Neuron (in vitro differentiated cells): ENCODE results near the gene TNRC18.

Experiments used
- H2AFZ ChIP-seq: one replicate; pipeline ENCODE4 v1.6.1; 2013; ENCODE audit warnings: low read depth, mild to moderate bottlenecking, inconsistent platforms, low read length, moderate library complexity
- H3K27me3 ChIP-seq: one replicate; pipeline ENCODE4 v1.6.1; 2013; ENCODE audit warnings: low read length; ENCODE audit not compliant: insufficient read depth
- H3K36me3 ChIP-seq: one replicate; pipeline ENCODE4 v1.6.1; 2013; ENCODE audit warnings: low read length; ENCODE audit not compliant: insufficient read depth
- H3K4me1 ChIP-seq: one replicate; pipeline ENCODE4 v1.6.1; 2013; ENCODE audit warnings: low read length; ENCODE audit not compliant: insufficient read depth
- H3K4me3 ChIP-seq: 2 replicates; pipeline ENCODE4 v1.5.1; 2013; ENCODE audit warnings: mild to moderate bottlenecking, low read length, moderate library complexity
- H3K9me3 ChIP-seq: one replicate; pipeline ENCODE4 v1.6.1; 2013; ENCODE audit warnings: low read length

Gene TNRC18

DNA sequence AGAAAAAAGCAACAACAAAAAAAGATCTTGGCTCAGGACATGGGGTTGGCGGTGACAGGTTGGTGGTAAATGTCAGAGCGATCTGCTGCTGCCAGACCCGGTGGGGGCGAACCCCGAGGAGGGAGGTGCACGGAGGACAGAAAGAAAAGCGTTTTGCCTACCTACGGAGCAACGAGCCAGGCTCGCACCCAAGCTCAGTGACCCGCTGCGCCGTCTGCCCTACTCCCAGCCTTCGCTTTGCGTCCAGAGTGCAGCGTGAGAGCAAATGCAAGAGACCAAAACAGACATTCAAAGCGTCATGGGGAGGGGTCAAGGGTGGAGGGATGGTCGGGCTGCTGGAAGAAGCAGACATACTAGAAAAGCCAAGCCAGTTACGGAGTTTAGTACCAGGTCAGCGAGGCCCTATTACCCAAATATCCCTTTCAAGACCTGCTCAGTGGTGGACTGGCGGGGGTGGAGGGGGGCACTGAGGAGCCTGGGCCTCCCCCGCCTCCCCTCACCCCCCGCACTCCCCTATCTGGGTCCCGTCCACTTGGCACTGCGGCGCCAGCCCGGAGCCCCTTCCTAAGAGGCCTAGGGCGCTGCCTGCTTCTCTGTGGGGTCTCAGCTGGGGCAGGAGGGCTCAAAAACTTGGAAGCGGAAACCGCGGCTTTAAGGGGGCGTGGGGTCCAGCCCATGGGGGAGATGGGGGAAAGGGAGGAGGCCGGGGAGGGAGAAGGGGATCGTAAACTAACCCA is 74.0 kb downstream of the TNRC18 start:
- peaks cover 66% of the 10 kb centered on the region for H3K36me3 ChIP-seq
- H3K4me3 ChIP-seq = no peak overlapping the region
- H3K4me1 ChIP-seq = no peaks in the 10 kb centered on the region

DNA sequence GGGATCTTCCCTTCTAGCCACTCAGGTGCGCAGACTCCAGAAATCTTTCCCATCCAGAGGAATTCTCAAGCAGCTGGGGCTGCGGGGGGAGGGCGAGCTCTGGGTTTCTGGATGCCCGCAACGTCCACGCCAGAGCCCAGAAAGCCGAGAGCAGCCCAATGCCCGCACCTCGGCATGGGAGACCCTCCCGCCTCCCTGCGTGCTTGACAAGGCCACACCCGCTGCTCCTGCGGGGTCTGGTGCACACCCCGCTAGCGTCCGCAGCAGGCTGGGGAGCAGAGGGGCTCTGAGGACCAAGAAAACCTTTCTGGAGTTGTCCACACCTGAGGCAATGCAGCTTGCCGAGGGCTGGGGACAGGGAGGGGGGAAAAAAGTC is 74.6 kb downstream of the TNRC18 start:
- Histone ChIP-seq H3K36me3 (peaks cover 67% of the 10 kb centered on the region), H3K4me1 (no peaks in the 10 kb centered on the region), H3K4me3 (no peak overlapping the region)

More for the DNA sequence above, 74.0 kb downstream of the TNRC18 start:
- no peaks in the 10 kb centered on the region for H3K27me3 ChIP-seq
- H3K9me3 ChIP-seq = peaks cover 9% of the 10 kb centered on the region
- no peak overlapping the region for H2AFZ ChIP-seq

DNA sequence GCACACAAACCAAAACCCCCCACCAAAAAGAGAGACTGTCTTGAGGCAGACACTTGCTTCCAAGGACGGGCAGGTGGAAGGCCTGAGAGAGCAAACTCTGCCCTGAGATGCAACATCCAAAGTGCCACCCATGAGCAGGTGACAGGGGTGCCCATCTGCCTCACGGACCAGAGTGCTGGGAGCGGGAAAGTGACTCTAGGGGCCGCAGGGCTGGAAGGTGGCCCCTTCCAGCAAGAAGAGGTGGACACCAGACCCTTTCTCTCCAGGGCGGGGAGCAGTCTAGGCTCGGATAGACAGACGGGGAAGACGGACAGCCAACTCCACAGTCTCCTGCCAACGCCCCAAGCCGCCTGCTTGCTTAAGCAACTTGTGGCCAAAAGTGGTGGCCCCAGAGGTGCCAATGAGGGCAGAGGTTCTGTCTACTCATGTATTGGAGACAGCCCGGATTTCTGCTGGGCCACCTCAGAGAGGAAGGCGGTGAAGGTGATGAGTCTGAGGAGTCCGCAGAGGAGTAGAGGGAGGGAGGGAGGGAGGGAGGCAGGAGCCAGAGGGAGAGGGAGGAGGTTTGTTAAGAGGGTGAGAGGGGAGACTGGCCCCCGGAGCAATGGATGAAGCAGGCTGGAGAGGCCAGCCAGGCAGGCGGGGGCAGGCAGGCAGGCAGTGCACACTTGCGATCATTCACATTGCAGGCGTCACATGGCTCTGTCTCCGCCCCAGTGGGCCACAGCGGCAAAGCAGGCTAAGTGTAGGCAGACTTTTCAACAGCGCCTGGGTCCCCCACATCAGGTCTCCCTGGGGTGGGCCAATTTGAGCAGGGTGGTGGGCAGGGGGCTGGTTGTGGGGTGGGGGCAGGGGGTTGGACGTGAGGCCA is 75.3 kb downstream of the TNRC18 start:
- no peaks in the 10 kb centered on the region for H3K27me3 ChIP-seq
- H3K4me1 ChIP-seq = no peaks in the 10 kb centered on the region
- H3K36me3 ChIP-seq = peaks cover 68% of the 10 kb centered on the region
- peaks cover 17% of the 10 kb centered on the region for H3K9me3 ChIP-seq
- H2AFZ ChIP-seq = no peak overlapping the region
- no peak overlapping the region for H3K4me3 ChIP-seq

More for the DNA sequence above, 74.6 kb downstream of the TNRC18 start:
- Histone ChIP-seq H3K27me3 (no peaks in the 10 kb centered on the region), H3K9me3 (peaks cover 15% of the 10 kb centered on the region), H2AFZ (no peak overlapping the region)

DNA sequence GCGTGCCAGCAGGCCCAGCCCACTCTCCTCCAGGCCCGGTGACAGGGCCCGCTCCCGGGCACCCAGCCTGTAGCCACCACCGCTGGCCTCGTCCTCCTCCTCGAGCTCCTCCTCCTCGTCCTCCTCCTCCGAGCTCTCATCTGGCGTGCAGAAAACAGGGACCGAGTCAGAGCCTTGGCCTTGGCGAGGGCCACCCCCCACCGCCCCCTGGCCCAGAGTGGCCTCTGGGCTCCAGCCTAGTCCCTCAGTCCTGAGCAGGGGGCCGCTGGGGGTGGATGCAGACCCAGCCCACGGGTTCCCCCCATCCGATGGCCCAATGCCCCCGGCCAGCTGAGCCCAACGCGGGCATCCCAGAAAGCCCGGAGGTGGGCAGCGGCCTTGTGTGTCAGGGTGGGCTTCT is 78.0 kb downstream of the TNRC18 start:
- Histone ChIP-seq H2AFZ (no peak overlapping the region), H3K9me3 (peaks cover 27% of the 10 kb centered on the region), H3K4me1 (no peaks in the 10 kb centered on the region), H3K4me3 (no peak overlapping the region), H3K36me3 (peaks cover 67% of the 10 kb centered on the region), H3K27me3 (no peaks in the 10 kb centered on the region)

DNA sequence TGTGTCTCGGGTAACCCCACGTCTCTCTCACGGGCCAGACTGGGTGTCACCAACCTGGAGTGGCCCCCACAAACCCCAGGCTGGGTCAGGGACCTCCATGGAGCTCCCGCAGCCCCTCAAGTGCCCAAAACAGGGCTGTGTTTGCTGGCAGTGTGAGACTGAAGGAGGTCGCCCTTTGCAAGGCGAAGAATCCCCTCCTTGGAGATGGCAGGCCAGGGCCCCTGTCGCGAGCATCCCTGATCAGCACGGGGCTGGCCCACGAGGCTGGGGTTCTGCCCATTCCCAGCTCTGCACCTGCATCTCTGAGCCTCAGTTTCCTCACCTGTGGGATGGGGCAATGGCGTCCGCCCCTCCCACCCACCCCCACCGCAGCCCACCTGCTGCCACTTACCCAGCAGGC is 78.5 kb downstream of the TNRC18 start:
- H3K9me3 ChIP-seq = peaks cover 27% of the 10 kb centered on the region
- H3K27me3 ChIP-seq = no peaks in the 10 kb centered on the region
- peaks cover 68% of the 10 kb centered on the region for H3K36me3 ChIP-seq
- no peak overlapping the region for H2AFZ ChIP-seq
- no peaks in the 10 kb centered on the region for H3K4me1 ChIP-seq
- no peak overlapping the region for H3K4me3 ChIP-seq

DNA sequence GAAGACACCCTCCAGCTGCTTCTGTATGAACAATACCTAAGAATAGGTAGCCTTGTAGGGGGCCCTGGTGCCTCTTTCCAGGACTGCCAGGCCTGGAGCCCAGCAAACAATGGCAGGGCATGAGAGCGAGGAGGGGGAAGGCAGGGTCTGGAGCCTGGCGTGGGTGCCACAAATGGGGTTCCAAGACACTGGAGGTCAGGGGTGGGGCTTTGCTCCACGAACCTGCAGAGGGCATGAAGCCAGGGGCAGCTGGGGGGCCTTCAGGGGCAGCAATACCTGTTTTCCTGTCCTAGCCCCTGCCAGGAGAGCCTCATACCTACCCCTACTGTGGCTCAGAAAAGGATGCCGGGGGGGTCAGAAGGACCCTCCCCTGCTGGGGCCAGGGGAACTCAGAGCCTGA is 79.3 kb downstream of the TNRC18 start:
- Histone ChIP-seq H3K4me3 (no peak overlapping the region), H3K27me3 (no peaks in the 10 kb centered on the region), H3K4me1 (no peaks in the 10 kb centered on the region), H3K36me3 (peaks cover 73% of the 10 kb centered on the region), H3K9me3 (peaks cover 27% of the 10 kb centered on the region), H2AFZ (no peak overlapping the region)

DNA sequence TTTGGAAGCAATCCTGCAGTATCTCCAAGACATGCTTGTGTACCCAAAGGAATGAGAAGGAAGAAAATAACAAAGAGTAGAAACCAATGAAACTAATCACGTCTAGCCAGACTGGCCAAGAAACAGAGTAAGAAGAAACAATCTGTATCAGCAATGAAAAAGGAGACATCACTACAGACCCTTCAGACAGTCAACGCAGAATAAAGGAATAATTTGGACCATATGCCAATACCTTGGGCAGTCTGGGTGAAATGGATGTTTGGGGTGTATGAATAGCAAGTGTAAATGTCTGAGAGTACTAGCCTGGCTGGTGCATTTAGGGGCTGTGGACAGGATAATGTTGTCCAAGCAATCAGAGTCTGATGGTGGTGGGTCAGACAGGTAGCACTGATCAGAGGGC is 79.8 kb downstream of the TNRC18 start:
- H2AFZ ChIP-seq = no peak overlapping the region
- peaks cover 75% of the 10 kb centered on the region for H3K36me3 ChIP-seq
- no peak overlapping the region for H3K4me3 ChIP-seq
- no peaks in the 10 kb centered on the region for H3K27me3 ChIP-seq
- peaks cover 29% of the 10 kb centered on the region for H3K9me3 ChIP-seq
- no peaks in the 10 kb centered on the region for H3K4me1 ChIP-seq

DNA sequence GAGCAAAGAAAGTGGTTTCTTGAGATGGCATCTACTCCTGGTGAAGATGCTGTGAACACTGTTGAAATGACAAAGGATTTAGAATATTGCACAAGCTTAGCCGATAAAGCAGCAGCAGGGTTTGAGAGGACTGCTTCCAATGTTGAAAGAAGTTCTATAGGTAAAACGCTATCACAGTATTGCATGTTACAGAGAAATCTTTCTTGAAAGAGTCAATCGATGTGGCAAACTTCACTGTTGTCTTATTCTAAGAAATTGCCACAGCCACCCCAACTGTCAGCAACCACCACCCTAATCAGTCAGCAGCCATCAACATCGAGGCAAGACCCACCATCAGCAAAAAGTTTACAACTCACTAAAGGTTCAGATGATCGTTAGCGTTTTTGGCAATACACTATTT is 81.0 kb downstream of the TNRC18 start:
- Histone ChIP-seq H3K36me3 (peaks cover 74% of the 10 kb centered on the region), H3K4me3 (no peak overlapping the region), H3K9me3 (peaks cover 29% of the 10 kb centered on the region), H3K4me1 (no peaks in the 10 kb centered on the region), H2AFZ (no peak overlapping the region), H3K27me3 (no peaks in the 10 kb centered on the region)

DNA sequence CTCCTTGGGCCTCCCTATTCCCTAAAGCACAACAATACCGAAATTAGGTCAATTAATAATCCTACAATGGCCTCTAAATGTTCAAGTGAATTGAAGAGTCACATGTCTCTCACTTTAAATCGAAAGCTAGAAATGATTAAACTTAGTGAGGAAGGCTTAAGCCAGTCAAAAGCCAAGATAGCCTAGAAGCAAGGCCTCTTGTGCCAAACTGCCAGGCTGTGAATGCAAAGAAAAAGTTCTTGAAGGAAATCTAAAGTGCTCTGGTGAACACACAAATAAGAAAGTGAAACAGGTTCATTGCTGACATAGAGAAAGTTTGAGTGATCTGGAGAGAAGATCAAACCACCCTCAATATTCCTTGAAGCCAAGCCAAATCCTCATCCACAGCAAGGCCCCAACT is 83.7 kb downstream of the TNRC18 start:
- Histone ChIP-seq H3K4me1 (no peaks in the 10 kb centered on the region), H3K27me3 (no peaks in the 10 kb centered on the region), H3K36me3 (peaks cover 74% of the 10 kb centered on the region), H3K4me3 (no peak overlapping the region), H3K9me3 (peaks cover 36% of the 10 kb centered on the region), H2AFZ (no peak overlapping the region)

DNA sequence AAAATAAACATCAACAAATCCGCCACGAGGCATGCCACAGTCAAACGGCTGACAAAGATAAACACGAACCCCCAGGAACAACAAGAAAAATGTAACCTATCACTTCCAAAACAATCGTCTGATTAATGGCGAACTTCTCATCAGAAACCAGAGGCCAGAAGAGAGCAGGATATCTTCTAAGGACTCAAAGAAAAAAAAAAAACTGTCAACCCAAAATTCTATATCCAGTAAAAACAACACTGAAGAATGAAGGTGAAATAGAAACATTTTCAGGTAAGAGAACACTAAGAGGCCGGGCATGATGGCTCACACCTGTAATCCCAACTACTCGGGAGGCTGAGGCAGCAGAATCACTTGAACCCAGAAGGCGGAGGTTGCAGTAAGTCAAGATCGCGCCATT is 86.6 kb downstream of the TNRC18 start:
- H3K36me3 ChIP-seq = peaks cover 71% of the 10 kb centered on the region
- H3K9me3 ChIP-seq = peaks cover 14% of the 10 kb centered on the region
- no peak overlapping the region for H2AFZ ChIP-seq

DNA sequence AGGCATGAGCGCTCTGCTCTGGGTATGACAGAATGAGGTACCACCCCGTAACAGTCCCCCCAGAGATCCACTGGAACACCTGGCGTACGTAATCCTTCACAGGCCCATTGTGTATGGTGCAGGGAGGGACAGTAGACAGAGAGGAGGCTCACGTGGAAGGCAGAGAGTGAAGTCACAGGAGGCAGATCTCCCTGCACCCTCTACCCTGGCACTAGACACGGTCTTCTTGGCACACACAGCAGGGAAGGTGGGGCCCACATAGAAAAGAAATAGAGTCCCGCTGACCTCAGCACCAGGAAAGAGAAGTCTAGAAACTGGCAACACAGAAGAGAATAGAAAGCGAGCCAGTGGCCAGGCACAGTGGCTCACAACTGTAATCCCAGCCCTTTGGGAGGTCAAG is 89.0 kb downstream of the TNRC18 start:
- H2AFZ ChIP-seq = no peak overlapping the region
- H3K36me3 ChIP-seq = peaks cover 76% of the 10 kb centered on the region
- no peaks in the 10 kb centered on the region for H3K4me1 ChIP-seq
- peaks cover 11% of the 10 kb centered on the region for H3K9me3 ChIP-seq
- H3K4me3 ChIP-seq = no peak overlapping the region
- no peaks in the 10 kb centered on the region for H3K27me3 ChIP-seq

More for the DNA sequence above, 86.6 kb downstream of the TNRC18 start:
- Histone ChIP-seq H3K4me3 (no peak overlapping the region), H3K4me1 (no peaks in the 10 kb centered on the region), H3K27me3 (no peaks in the 10 kb centered on the region)

DNA sequence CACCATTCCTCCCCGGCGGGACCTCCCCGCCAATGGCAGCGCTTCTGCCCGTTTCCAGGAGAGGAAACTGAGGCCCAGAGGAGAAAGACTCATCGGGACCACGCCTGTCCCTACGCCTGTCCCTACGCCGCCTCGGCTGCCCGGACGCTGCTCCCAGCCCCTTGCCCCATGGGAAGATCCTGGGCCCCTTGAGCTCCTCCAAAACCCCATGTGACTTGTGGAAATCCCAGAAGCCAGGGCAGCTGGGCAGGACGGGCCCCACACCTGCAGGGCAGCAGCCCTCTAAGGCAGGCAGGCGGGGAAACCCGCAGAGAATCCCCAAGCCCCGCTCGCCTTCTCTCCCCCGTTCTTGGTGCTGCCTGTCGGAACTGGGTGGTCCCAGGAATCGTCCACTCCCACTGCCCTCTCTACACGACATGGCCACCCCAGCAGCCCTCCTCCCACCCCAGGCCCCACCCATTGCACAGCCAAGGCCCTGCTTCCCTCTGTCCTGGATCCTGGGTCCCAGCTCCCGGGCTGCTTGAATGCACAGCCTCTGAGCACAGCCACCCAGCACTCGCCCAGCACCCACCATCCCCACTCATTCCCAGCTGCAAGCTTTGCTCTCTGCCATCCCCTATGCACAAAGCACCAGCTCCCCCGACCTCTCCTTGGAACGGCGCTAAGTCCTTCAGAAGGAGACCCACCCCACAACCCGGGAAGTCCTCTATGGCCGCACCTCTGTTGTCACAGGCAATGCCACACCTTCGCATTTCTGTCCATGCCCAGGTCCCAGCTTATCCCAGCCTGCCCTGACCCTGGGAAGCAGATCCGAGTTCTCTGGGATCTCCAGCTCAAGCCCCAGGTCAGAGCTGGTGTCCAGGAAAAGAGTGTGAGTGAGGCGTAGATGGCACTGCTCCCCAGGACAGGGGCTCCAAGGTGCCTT is 90.3 kb downstream of the TNRC18 start:
- Histone ChIP-seq H3K36me3 (peaks cover 76% of the 10 kb centered on the region), H3K4me1 (no peaks in the 10 kb centered on the region), H3K9me3 (peaks cover 9% of the 10 kb centered on the region)

More for the DNA sequence above, 90.3 kb downstream of the TNRC18 start:
- Histone ChIP-seq H3K27me3 (no peaks in the 10 kb centered on the region), H3K4me3 (no peak overlapping the region), H2AFZ (no peak overlapping the region)
